Endothelial cell of umbilical vein (primary cell): Measurements from ENCODE around the gene RANBP3L. TPM values are rescaled to one million over a fixed set of nuclear protein-coding genes. Genes with fewer than 3 reads are reported as not detected.

Experiments used
- BruUV-seq: library from RNA; stranded (reverse); fragments of 400-500 nt; replicated peaks from 2 replicates; lab custom pipeline; 2021; lab: Mats Ljungman, UMichigan
- CTCF ChIA-PET: fragments of 300-600, 350-600 bp; sonication (Branson Sonifier 250); formaldehyde crosslinking; loops from one replicate; lab custom pipeline; 2021; ENCODE audit warnings: antibody characterized with exemption, inconsistent platforms; lab: Charles Lee
- POLR2A ChIA-PET: fragments of 300-600, 350-600 bp; sonication (Branson Sonifier 250); formaldehyde crosslinking; loops from one replicate; lab custom pipeline; 2021; ENCODE audit warnings: antibody characterized with exemption, inconsistent platforms; lab: Charles Lee
- DNase-seq: peaks from one replicate; pipeline ENCODE4 v3.0.0-alpha.2; 2011; ENCODE audit warnings: low read depth, low spot score
- FAIRE-seq: peaks from 2 replicates; lab custom pipeline; 2011; peaks lifted over from hg19 to GRCh38; lab: Jason Lieb, UNC
- H2AFZ ChIP-seq: 2 replicates; pipeline ENCODE4 v1.6.0; 2012; ENCODE audit warnings: low read depth, low read length, control low read depth, inconsistent platforms
- H3K27ac ChIP-seq: 2 replicates; pipeline ENCODE4 v1.5.1; 2011; ENCODE audit warnings: low read depth, mild to moderate bottlenecking, control low read depth, low read length, moderate library complexity; ENCODE audit not compliant: insufficient read depth
- H3K27me3 ChIP-seq, 2 experiments: 2 replicates each; pipeline versions ENCODE4 v1.6.0 to v1.6.1; 2011; ENCODE audit warnings: low read length in 2 of 2, mixed read lengths in 1 of 2; ENCODE audit not compliant: control insufficient read depth in 2 of 2, insufficient read depth in 2 of 2
- H3K36me3 ChIP-seq, 2 experiments: 2 replicates in 1 of 2; 3 replicates in 1 of 2; pipeline ENCODE4 v1.5.1; 2011; ENCODE audit warnings: low read length in 2 of 2, mild to moderate bottlenecking in 1 of 2, moderate library complexity in 1 of 2; ENCODE audit not compliant: control insufficient read depth in 2 of 2, insufficient read depth in 2 of 2; ENCODE audit errors: extremely low read depth in 1 of 2
- H3K4me1 ChIP-seq: 3 replicates; pipeline ENCODE4 v1.5.1; 2011; ENCODE audit warnings: mild to moderate bottlenecking, low read length; ENCODE audit not compliant: control insufficient read depth, insufficient read depth; ENCODE audit errors: extremely low read depth
- H3K4me2 ChIP-seq: 2 replicates; pipeline ENCODE4 v1.6.1; 2011; ENCODE audit warnings: low read length, control low read depth, mixed read lengths; ENCODE audit not compliant: insufficient read depth
- H3K4me3 ChIP-seq, 3 experiments: fragments of 200-600 bp in 1 of 3; sonication (generic), shearing (Covaris generic) in 1 of 3; replicated peaks in 1 of 3; 2 replicates each; pipeline ENCODE4 v1.5.1; 2011 to 2016; ENCODE audit warnings: control low read depth in 3 of 3, low read length in 3 of 3, mild to moderate bottlenecking in 2 of 3, inconsistent platforms in 1 of 3, low read depth in 1 of 3, moderate library complexity in 1 of 3; ENCODE audit not compliant: insufficient read depth in 1 of 3
- H3K79me2 ChIP-seq: 2 replicates; pipeline ENCODE4 v1.6.0; 2012; ENCODE audit warnings: low read length, inconsistent platforms; ENCODE audit not compliant: control insufficient read depth, insufficient read depth
- H3K9ac ChIP-seq: replicated peaks from 2 replicates; pipeline ENCODE3; 2011; ENCODE audit warnings: low read length, control low read depth; ENCODE audit not compliant: insufficient read depth; ENCODE audit errors: extremely low read depth
- H3K9me1 ChIP-seq: replicated peaks from 3 replicates; pipeline ENCODE4 v1.6.0; 2011; ENCODE audit warnings: mild to moderate bottlenecking, low read length; ENCODE audit not compliant: control insufficient read depth, insufficient read depth; ENCODE audit errors: extremely low read depth
- H3K9me3 ChIP-seq: replicated peaks from 2 replicates; pipeline ENCODE4 v1.5.1; 2012; ENCODE audit warnings: low read length, inconsistent platforms; ENCODE audit not compliant: control insufficient read depth, insufficient read depth
- H4K20me1 ChIP-seq: replicated peaks from 2 replicates; pipeline ENCODE3; 2011; ENCODE audit warnings: mild to moderate bottlenecking, low read length; ENCODE audit not compliant: control insufficient read depth, insufficient read depth; ENCODE audit errors: extremely low read depth
- CTCF ChIP-seq, 2 donors: IDR thresholded peaks; 1 replicate in 1 of 2; 2 replicates in 1 of 2; pipeline ENCODE4 v1.5.1; 2011; ENCODE audit warnings: low read length in 2 of 2, mild to moderate bottlenecking in 2 of 2, moderate library complexity in 2 of 2, control low read depth in 1 of 2, inconsistent platforms in 1 of 2, low read depth in 1 of 2; ENCODE audit not compliant: insufficient read depth in 1 of 2; ENCODE audit errors: extremely low read depth in 1 of 2
- EZH2 ChIP-seq: IDR thresholded peaks from 2 replicates; pipeline ENCODE4 v1.6.1; 2012; ENCODE audit warnings: borderline replicate concordance, low read depth, mild to moderate bottlenecking, moderate library complexity, low read length, inconsistent platforms; ENCODE audit not compliant: severe bottlenecking
- FOS ChIP-seq: IDR thresholded peaks from 2 replicates; pipeline ENCODE4 v1.6.1; 2011; ENCODE audit warnings: mild to moderate bottlenecking, low read length, moderate library complexity, borderline replicate concordance; ENCODE audit not compliant: insufficient read depth
- GATA2 ChIP-seq: IDR thresholded peaks from 2 replicates; pipeline ENCODE4 v1.7.0; 2011; ENCODE audit warnings: low read depth, mild to moderate bottlenecking, moderate library complexity, mixed read lengths, low read length; ENCODE audit not compliant: insufficient read length, insufficient read depth
- JUN ChIP-seq: IDR thresholded peaks from 2 replicates; pipeline ENCODE4 v1.6.1; 2011; ENCODE audit warnings: borderline replicate concordance, low read depth; ENCODE audit not compliant: insufficient read length, insufficient read depth
- MAX ChIP-seq: IDR thresholded peaks from 2 replicates; pipeline ENCODE4 v1.6.1; 2011; ENCODE audit not compliant: insufficient read depth, insufficient read length
- MYC ChIP-seq: IDR thresholded peaks from one replicate; pipeline ENCODE4 v1.6.1; 2011; ENCODE audit warnings: mild to moderate bottlenecking, low read depth, low read length
- POLR2A ChIP-seq: IDR thresholded peaks from 2 replicates; pipeline ENCODE4 v1.6.1; 2012; ENCODE audit warnings: low read depth, mild to moderate bottlenecking, control low read depth, low read length
- POLR2AphosphoS5 ChIP-seq: IDR thresholded peaks from 2 replicates; pipeline ENCODE4 v1.6.1; 2012; ENCODE audit warnings: low read depth, mild to moderate bottlenecking, control low read depth, low read length, moderate library complexity; ENCODE audit not compliant: insufficient read depth
- dilution Hi-C: fragments of 300-500 bp; cut with MboI; formaldehyde crosslinking; loops from one replicate; pipeline ENCODE4 v1.15.0; 2019; ENCODE audit warnings: low sequenced_read_pairs; ENCODE audit not compliant: extremely low pct_ligation_motif_present
- intact Hi-C: fragments of 100-400 bp; cut with micrococcal nuclease; formaldehyde crosslinking; loops from one replicate; pipeline ENCODE4 v1.10.0; 2022
- polyA plus RNA-seq, 4 experiments: library from polyadenylated mRNA; depleted of rRNA in 3 of 4; stranded (reverse) in 3 of 4; unstranded in 1 of 4; fragments of >200 nt; gene quantifications; 2 replicates each; pipeline versions ENCODE4 v1.2.1 to v1.2.3, GENCODE V29; 2011 to 2012; ENCODE audit warnings: missing spikeins in 1 of 4
- total RNA-seq: library from RNA; stranded (reverse); gene quantifications from 2 replicates; pipeline ENCODE4 v1.2.3, GENCODE V29; 2021

The RANBP3L gene
- total and polyA plus RNA-seq, 2 donors (not counting 3 experiments of a cell fraction or from before 2014, with no cell fraction given) = not detected

GRCh38 chr5:36304095-36304805, 2.5 kb upstream of the RANBP3L start:
- POLR2A ChIA-PET = no interaction called here
- intact Hi-C loops (loop anchor here (10.0 kb wide), 1 partner anchor 339 kb away; no protein-coding TSS in a partner anchor), dilution Hi-C loops (no loop called here)
- Histone ChIP-seq H3K4me1 (no peaks in the 10 kb centered on the region), H4K20me1 (no peaks in the 10 kb centered on the region), H3K79me2 (no peaks in the 10 kb centered on the region), H3K4me3 (no peak overlapping the region), H3K27me3 (peaks cover 6 to 15% of the 10 kb centered on the region in 2 experiments), H2AFZ (no peak overlapping the region), H3K36me3 (no peaks in the 10 kb centered on the region), H3K9me3 (no peaks in the 10 kb centered on the region), H3K9me1 (no peaks in the 10 kb centered on the region), H3K9ac (no peak overlapping the region), H3K4me2 (no peak overlapping the region), H3K27ac (no peak overlapping the region)
- TF ChIP-seq CTCF (IDR thresholded peaks at IDR 0.05; ENCODE audit: extremely low read depth in 1 of 2, insufficient read depth in 1 of 2, low read depth in 1 of 2, low read length in 2 of 2) = no peak
- TF ChIP-seq POLR2A = no peak
- DNase-seq (no peak), FAIRE-seq (no peak)
- no TSS peak for BruUV-seq
- CTCF ChIA-PET = interaction anchor here (1.1 to 5.2 kb wide), 3 partner anchors 15 to 225 kb away, joined by 3 to 31 read pairs (median 11); no protein-coding TSS in a partner anchor

GRCh38 chr5:36300927-36301540, 668 bp downstream of the RANBP3L start:
- intact Hi-C loops (loop anchor here (10.0 kb wide), 1 partner anchor 336 kb away; no protein-coding TSS in a partner anchor), dilution Hi-C loops (no loop called here)
- no peaks in the 10 kb centered on the region for H3K9me3 ChIP-seq
- ChIA-PET POLR2A (no interaction called here), CTCF (interaction anchor here (1.2 to 5.2 kb wide), 6 partner anchors 23 to 222 kb away, joined by 3 to 31 read pairs (median 10); partner anchors contain the start of gene NADK2)
- no peak for TF ChIP-seq CTCF (IDR thresholded peaks at IDR 0.05; ENCODE audit: extremely low read depth in 1 of 2, insufficient read depth in 1 of 2, low read depth in 1 of 2, low read length in 2 of 2)
- no peak for TF ChIP-seq POLR2A
- TF ChIP-seq FOS = no peak
- TF ChIP-seq MAX = no peak
- TF ChIP-seq GATA2 = no peak
- no peak for TF ChIP-seq JUN
- no peak for TF ChIP-seq EZH2
- TF ChIP-seq POLR2AphosphoS5 = no peak
- TF ChIP-seq MYC = no peak
- no TSS peak for BruUV-seq
- H3K4me2 ChIP-seq = no peak overlapping the region
- no peak overlapping the region for H3K4me3 ChIP-seq
- no peaks in the 10 kb centered on the region for H3K79me2 ChIP-seq
- H3K9me1 ChIP-seq = no peaks in the 10 kb centered on the region
- DNase-seq (no peak), FAIRE-seq (no peak)
- H4K20me1 ChIP-seq = no peaks in the 10 kb centered on the region
- H3K4me1 ChIP-seq = no peaks in the 10 kb centered on the region
- H2AFZ ChIP-seq = no peak overlapping the region
- peaks cover 0 to 15% of the 10 kb centered on the region in 2 experiments for H3K27me3 ChIP-seq
- no peaks in the 10 kb centered on the region for H3K36me3 ChIP-seq
- H3K27ac ChIP-seq = no peak overlapping the region
- H3K9ac ChIP-seq = no peak overlapping the region
